Measurements from ENCODE around the gene PITPNC1.

- TF ChIP-seq CTCF (IDR thresholded peaks at IDR 0.05) (no peak), POLR2AphosphoS5 (IDR thresholded peaks at IDR 0.05; ENCODE audit: low read depth, low read length) (no peak), SIN3A (IDR thresholded peaks at IDR 0.05; ENCODE audit: borderline replicate concordance, insufficient read depth, low read depth, low read length) (no peak)
Observed at GRCh38 chr17:67578142-67578457, 201.0 kb downstream of the PITPNC1 start.

Data from Panc1 (cell line).